NCI-H1048 (cell line): Measurements from ENCODE around the gene ZFAND3.

Experiments
- DNase-seq: peaks from one replicate; lab custom pipeline; 2025; lab: John Stamatoyannopoulos, UW

ZFAND3 gene

GRCh38 chr6:37798436-37799262 lies 20.9 kb upstream of the ZFAND3 start:
- no peak for DNase-seq

DNA sequence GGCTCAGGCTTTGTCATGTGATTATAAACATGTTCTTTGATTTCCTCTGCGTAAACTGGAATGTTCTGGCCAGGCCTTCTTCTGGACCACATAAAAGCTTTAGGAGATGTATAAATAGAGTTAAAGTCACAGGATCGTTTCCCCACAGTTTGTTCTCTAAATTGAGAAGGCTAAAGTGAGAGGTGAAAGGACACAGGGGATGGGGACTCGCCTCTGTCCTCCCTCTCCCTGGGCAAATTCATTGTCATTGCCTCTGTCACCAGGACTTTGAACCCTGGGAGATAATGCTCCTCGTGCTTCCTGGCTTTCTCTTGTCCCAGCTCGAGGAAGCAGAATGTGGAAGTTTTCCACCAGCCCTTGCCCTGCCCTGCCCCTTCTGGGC lies 20.3 kb upstream of the ZFAND3 start:
- DNase-seq, result no peak

GRCh38 chr6:37800703-37801604 lies 18.6 kb upstream of the ZFAND3 start:
- DNase-seq, result no peak

DNA sequence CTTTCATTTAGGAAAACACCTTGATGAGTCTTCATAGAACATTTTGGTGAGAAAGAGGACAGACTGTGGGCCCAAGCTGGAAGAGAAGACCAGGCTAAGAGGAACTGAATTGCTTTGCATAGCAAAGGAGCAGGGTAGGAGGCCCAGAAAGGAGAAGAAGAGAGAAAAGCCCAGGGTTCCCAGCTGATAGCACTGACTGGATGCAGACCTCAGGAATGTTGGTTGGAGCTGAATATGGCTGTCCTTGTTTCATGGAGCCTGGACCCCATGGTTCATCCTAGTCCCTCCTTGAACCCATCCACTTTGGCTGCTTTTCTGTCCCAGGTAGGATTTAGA lies 18.0 kb upstream of the ZFAND3 start:
- DNase-seq, result no peak

DNA sequence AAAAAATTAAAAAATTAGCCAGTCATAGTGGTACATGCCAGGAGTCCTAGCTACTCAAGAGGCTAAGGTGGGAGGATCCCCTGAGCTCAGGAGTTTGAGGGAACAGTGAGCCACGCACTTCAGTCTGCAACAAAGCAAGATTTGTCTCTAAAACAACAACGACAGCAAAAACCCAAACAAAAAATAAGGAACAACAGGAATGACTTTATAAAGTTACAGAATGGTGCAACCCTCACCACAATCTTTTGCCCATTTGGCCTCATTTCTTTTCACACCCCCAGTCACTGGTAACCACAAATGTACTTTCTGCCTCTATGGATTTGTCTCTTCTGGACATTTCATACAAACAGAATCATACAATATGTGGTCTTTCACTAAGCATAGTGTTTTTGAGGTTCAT lies 16.7 kb upstream of the ZFAND3 start:
- no peak for DNase-seq

GRCh38 chr6:37804586-37804985 lies 14.9 kb upstream of the ZFAND3 start:
- no peak for DNase-seq

- DNase-seq, result no peak
Observed at GRCh38 chr6:37806213-37806612, 13.3 kb upstream of the ZFAND3 start.

DNA sequence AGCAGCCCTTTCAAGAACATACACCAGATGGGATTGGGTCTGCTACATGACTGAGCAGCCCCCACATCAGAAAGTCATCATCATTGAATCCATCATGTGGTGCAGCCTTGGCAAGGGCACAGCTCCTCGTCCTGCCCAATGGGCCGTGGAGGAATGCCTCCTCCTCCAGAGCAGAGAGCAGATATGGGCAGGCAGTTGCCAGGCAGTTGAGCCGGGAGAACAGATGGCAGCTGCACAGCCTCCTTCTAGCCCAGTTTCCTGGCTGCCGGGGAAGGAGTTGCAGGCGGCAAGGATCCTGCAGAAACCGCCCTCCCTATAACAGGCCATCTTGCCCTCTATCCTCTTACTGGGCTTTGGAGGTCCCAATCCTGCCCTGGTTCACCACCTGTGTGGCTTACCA lies 11.9 kb upstream of the ZFAND3 start:
- DNase-seq, result no peak

DNA sequence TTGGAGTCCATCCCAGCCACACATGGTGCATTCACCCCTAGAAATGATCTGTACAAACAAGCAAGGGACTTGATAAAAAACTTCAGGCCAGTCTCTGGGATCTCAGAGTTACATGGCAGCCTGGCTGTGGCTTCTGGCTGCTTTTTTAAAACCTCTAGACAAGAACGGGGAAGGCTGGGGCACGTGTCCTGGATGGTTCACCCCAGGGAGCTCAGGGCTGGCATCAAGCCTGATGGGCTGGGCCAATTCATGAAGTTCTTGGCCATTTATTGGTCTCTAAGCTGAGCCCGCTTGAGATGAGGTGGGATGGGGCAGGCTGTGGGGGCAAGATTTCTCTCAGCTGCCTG lies 10.4 kb upstream of the ZFAND3 start:
- DNase-seq, result no peak

DNA sequence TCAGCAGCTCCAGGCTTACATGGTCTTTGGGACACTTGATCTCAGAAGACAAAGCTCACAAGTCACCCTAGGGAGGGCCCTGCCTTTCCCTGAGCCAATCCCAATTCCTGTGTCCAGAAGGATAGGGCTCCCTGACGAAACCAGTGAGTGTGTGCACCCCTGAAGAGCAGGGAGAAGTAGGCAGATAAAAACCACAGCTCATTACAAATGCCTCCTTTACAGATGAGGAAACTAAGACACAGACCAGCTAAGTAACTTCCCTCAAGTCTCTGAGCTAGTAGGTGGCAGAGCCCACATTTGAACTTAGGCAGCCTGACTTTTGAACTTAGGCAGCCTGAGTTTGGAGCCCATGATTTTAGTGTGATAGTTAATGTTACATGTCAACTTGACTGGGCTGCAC lies 6.7 kb upstream of the ZFAND3 start:
- DNase-seq, result no peak

- no peak for DNase-seq
Observed at GRCh38 chr6:37814374-37814773, 5.2 kb upstream of the ZFAND3 start.

DNA sequence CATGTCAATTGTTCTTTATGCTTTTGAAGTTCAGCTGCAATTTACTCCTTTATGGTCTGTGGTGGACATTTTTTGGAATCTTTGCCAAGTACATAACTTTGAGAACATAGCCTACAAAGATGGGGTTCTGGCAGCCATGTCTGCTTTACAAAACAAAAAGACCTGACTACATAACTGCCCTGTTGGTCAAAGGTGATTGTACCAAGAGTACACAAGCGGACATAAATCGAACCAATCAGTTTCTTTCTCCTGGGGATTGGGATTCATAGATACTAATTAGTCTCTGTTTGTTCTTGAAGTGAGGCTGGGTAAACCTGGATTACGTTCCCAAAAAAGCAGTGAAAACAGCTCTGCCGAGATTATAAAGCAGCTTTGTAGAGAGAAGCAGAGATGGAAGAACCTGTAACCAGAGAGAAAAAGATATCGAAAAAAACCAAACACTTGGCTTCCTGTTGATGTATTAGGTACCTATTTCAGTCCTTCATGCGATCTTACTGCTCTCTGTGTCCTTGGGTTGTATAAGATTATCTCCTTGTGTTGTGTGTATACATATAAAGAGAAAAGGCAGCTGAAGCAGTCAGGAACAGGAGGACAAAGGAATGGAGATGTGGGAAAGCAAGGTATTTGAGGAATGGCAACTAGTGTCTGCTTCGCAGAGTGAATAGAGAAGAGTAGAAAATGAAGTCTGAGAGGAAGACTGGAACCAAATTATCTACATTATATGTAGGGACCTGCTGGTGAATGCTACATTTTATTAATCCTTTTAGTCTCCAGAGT lies 2.7 kb upstream of the ZFAND3 start:
- no peak for DNase-seq

DNA sequence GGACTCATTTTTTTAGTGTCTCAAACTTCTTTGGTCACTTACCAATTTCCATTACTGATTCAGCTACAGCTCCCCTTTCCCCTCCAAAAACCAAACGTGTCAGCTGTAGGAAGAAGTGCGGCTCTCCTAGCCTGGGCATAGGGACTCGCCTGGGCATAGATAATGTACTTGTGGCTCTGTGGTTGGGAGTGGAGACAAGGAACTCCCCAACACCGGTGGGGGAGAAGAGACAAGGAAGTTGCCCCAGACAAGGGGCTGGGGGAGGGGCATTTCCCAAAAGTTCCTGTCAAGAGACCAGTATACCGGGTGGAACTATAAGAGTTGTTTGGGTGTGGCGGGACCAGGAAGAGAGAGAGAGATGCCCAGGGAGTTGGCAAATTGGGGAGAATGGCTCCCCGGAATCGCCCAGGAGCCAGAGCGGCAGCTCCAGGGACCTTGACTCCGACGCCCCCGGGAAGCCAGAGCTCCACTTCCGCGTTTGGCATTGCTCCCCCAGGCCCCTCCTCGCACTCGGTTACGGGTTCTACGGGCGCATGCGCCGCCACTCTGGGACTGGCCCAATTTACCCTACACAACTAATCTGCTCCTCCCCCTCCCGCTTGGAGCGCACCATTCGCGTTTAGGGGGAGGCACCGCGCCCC lies 871 bp upstream of the ZFAND3 start:
- peak; percentile 89 for DNase-seq

- DNase-seq, result no peak
Observed at GRCh38 chr6:37819802-37820717, 533 bp downstream of the ZFAND3 start.

- DNase-seq, result no peak
Observed at GRCh38 chr6:37820718-37821079, 1.2 kb downstream of the ZFAND3 start.

- no peak for DNase-seq
Observed at GRCh38 chr6:37821446-37821845, 1.9 kb downstream of the ZFAND3 start.

DNA sequence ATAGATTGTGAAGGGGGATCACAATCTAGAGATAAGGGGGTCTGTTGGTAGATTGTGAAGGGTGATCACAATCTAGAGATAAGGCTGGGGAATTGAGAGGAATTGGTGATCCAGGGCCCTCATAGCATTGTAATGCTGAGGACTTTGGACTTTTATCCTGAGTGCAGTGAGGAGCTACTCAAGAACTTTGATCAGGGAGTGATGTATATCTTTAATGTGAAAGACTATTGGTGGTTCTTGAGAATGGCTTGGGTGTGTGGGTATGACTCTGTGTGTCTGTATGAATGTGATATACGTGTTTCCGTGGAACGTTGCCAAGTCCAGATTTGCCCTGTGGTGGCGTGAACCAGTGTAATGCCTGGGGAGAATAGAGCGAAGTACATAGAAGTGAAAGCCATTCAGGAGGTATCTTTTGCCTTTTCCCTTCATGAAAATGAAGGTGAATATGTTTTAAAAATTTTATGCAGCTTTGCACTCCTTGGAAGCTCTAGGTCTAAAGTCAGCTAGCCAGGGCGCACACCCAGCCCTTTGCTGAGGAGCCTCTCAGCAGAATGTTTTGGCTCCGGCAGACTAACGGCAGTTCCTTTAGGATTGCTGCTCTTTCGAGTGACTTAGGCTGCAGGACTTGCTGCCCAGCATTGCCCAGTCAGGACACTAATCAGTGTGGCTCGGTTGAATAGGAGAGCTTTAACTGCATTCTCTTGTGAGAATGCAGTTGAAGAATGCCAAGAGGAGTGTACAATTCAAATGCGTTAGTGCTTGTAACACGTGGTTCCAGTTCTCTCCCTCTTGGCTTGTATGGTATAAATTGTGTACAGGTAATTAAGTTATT lies 3.5 kb downstream of the ZFAND3 start:
- no peak for DNase-seq

DNA sequence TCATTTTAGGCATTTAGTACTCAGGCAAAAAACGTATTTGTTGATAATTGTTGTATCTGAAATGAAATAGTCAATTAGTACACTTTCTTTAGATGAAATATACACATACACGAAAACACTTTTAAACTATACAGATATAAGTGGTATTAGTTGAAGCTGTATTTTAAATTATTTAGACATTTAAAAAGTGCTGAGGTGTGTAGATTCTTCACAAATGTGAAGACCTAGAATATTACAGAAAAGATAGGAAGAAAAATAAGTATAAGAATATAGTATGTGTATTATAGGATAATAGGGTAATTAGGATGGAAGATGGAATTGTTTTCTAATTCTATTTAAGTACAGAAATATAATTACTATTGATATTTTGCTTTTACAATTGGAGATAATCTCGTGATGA lies 4.6 kb downstream of the ZFAND3 start:
- DNase-seq, result no peak

GRCh38 chr6:37826188-37826587 lies 6.7 kb downstream of the ZFAND3 start:
- no peak for DNase-seq

DNA sequence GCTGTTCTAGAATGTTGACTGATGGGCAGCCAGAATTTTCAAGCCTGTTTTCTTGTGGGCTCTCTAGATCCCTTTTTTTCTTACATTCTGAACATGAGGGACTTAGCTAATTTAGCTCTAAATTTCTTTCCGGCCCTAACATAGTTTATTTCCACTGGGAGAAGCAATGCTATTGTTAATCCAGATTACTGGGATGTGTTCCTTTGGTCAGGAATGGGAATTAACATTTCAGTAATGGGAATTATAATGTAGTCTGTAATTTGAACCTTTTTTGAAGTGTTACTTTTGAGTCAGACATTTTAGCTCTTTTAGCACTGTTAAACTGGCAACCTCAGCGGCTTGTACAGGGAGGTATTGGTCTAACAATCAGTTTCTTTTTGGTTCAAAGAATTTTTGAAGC lies 7.5 kb downstream of the ZFAND3 start:
- no peak for DNase-seq
